ENCODE data around the gene C19orf85. TPM values are rescaled to one million over a fixed set of nuclear protein-coding genes. Genes with fewer than 3 reads are reported as not detected.

The C19orf85 gene
- total and polyA plus RNA-seq, 4 donors: not detected

DNA sequence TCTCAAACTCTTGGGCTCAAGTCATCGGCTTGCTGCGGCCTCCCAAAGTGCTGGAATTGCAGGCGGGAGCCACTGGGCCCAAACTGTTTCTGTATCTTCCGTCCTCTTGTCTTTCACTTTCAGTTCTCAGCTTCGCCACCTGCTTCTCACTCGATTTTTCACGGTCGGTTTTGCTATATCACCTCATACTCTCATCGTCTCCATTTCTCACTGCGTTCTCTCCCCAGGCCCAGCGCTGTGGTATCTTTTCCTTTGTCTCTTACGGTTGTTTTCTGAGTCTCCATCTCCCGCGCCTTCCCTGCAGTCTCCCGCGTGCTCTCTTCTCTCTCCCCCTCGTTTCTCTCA lies 38.6 kb upstream of the C19orf85 start:
- H3K36me3 ChIP-seq (ENCODE audit: control insufficient read depth in 4 of 4, insufficient read depth in 3 of 4, low read depth in 1 of 4, low read length in 3 of 4): no peaks in the 10 kb centered on the region
- no peaks in the 10 kb centered on the region for H3K27me3 ChIP-seq (ENCODE audit: control insufficient read depth in 4 of 4, insufficient read depth in 4 of 4, low read length in 3 of 4)
- TF ChIP-seq RAD21 (IDR thresholded peaks at IDR 0.05): no peak
- no peak for TF ChIP-seq SP1 (IDR thresholded peaks at IDR 0.05)
- TF ChIP-seq EGR1 (IDR thresholded peaks at IDR 0.05; ENCODE audit: low read depth in 2 of 2): no peak
- TF ChIP-seq RXRA (IDR thresholded peaks at IDR 0.05): no peak
- no peak for TF ChIP-seq TAF1 (conservative IDR thresholded peaks at IDR 0.05)
- TF ChIP-seq, protein P1, sequence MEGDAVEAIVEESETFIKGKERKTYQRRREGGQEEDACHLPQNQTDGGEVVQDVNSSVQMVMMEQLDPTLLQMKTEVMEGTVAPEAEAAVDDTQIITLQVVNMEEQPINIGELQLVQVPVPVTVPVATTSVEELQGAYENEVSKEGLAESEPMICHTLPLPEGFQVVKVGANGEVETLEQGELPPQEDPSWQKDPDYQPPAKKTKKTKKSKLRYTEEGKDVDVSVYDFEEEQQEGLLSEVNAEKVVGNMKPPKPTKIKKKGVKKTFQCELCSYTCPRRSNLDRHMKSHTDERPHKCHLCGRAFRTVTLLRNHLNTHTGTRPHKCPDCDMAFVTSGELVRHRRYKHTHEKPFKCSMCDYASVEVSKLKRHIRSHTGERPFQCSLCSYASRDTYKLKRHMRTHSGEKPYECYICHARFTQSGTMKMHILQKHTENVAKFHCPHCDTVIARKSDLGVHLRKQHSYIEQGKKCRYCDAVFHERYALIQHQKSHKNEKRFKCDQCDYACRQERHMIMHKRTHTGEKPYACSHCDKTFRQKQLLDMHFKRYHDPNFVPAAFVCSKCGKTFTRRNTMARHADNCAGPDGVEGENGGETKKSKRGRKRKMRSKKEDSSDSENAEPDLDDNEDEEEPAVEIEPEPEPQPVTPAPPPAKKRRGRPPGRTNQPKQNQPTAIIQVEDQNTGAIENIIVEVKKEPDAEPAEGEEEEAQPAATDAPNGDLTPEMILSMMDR (IDR thresholded peaks at IDR 0.05; ENCODE audit: low read depth, low read length, missing input control): no peak
- 78% methylated on average over 17 of the region's 17 CpGs for WGBS
- no peak overlapping the region for H3K4me3 ChIP-seq (ENCODE audit: low read depth in 1 of 3, low read length in 3 of 3)
- DNase-seq (ENCODE audit: low spot score): no peak
- H3K4me1 ChIP-seq (ENCODE audit: control insufficient read depth in 4 of 4, insufficient read depth in 4 of 4, low read length in 3 of 4): peaks cover 0 to 6% (median 3%) of the 10 kb centered on the region in 4 donors
- H3K9ac ChIP-seq (ENCODE audit: low read depth in 1 of 2, low read length in 2 of 2): no peak overlapping the region
- no peak overlapping the region for H3K27ac ChIP-seq (ENCODE audit: low read depth in 1 of 2, low read length in 2 of 2)
- H3K9me3 ChIP-seq (ENCODE audit: control insufficient read depth in 4 of 4, low read length in 3 of 4): no peaks in the 10 kb centered on the region

- Histone ChIP-seq H3K27me3 (ENCODE audit: control insufficient read depth in 4 of 4, insufficient read depth in 4 of 4, low read length in 3 of 4) (no peaks in the 10 kb centered on the region), H3K4me3 (ENCODE audit: low read depth in 1 of 3, low read length in 3 of 3) (no peak overlapping the region), H3K4me1 (ENCODE audit: control insufficient read depth in 4 of 4, insufficient read depth in 4 of 4, low read length in 3 of 4) (peaks cover 0 to 6% (median 3%) of the 10 kb centered on the region in 4 donors), H3K36me3 (ENCODE audit: control insufficient read depth in 4 of 4, insufficient read depth in 3 of 4, low read depth in 1 of 4, low read length in 3 of 4) (no peaks in the 10 kb centered on the region), H3K9ac (ENCODE audit: low read depth in 1 of 2, low read length in 2 of 2) (no peak overlapping the region), H3K9me3 (ENCODE audit: control insufficient read depth in 4 of 4, low read length in 3 of 4) (no peaks in the 10 kb centered on the region), H3K27ac (ENCODE audit: low read depth in 1 of 2, low read length in 2 of 2) (no peak overlapping the region)
- no peak for DNase-seq (ENCODE audit: low spot score)
- WGBS: 83% methylated on average over 9 of the region's 9 CpGs
- TF ChIP-seq FOXA2 (IDR thresholded peaks at IDR 0.05) (no peak), NR2F2 (IDR thresholded peaks at IDR 0.05) (no peak), RXRA (IDR thresholded peaks at IDR 0.05) (no peak), GABPA (IDR thresholded peaks at IDR 0.05 in 1 of 2, conservative IDR thresholded peaks at IDR 0.05 in 1 of 2) (no peak), YY1 (IDR thresholded peaks at IDR 0.05) (no peak), TAF1 (conservative IDR thresholded peaks at IDR 0.05) (no peak), EGR1 (IDR thresholded peaks at IDR 0.05; ENCODE audit: low read depth in 2 of 2) (no peak), RAD21 (IDR thresholded peaks at IDR 0.05) (no peak), JUND (IDR thresholded peaks at IDR 0.05) (no peak), REST (IDR thresholded peaks at IDR 0.05) (no peak), FOXA1 (IDR thresholded peaks at IDR 0.05) (no peak)
- TF ChIP-seq, protein P2, sequence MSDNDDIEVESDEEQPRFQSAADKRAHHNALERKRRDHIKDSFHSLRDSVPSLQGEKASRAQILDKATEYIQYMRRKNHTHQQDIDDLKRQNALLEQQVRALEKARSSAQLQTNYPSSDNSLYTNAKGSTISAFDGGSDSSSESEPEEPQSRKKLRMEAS (IDR thresholded peaks at IDR 0.05): no peak
Observed at GRCh38 chr19:55502197-55502952, 37.8 kb upstream of the C19orf85 start.

All from liver (tissue), 9 donors.